ENCODE data around the gene FATE1. TPM values are rescaled to one million over a fixed set of nuclear protein-coding genes. Genes with fewer than 3 reads are reported as not detected.
A peak's percentile ranks its signal among the peaks of the same experiment; 100 is the strongest.

The FATE1 gene
- total RNA-seq, 1 donor from 2014 or later = not detected

DNA sequence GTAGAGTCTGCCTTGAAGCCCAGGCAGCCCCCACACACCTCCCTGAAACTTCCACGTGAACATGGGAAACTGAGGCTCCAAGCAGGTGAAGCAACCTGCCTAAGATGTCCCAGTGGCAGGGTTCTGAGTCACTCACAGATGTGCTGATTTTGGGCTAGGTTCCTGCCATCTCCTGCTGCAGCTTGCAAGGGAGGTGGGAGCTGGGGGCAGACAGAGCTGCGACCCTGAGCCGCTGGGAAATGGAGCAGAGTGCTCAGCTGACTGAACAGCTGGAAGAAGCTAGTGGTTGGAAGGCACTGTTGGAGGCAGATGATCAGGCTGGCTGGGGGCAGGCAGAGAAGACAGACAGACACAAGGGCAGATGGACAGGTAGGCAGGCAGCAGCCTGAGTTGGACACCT lies 3.6 kb upstream of the FATE1 start:
- DNase-seq = no peak
- no peaks in the 10 kb centered on the region for H3K4me1 ChIP-seq
- intact Hi-C loops (cut with micrococcal nuclease) = no loop called here
- no peak overlapping the region for H3K4me3 ChIP-seq
- no peaks in the 10 kb centered on the region for H3K9me3 ChIP-seq (replicated peaks)
- TF ChIP-seq, protein P1, sequence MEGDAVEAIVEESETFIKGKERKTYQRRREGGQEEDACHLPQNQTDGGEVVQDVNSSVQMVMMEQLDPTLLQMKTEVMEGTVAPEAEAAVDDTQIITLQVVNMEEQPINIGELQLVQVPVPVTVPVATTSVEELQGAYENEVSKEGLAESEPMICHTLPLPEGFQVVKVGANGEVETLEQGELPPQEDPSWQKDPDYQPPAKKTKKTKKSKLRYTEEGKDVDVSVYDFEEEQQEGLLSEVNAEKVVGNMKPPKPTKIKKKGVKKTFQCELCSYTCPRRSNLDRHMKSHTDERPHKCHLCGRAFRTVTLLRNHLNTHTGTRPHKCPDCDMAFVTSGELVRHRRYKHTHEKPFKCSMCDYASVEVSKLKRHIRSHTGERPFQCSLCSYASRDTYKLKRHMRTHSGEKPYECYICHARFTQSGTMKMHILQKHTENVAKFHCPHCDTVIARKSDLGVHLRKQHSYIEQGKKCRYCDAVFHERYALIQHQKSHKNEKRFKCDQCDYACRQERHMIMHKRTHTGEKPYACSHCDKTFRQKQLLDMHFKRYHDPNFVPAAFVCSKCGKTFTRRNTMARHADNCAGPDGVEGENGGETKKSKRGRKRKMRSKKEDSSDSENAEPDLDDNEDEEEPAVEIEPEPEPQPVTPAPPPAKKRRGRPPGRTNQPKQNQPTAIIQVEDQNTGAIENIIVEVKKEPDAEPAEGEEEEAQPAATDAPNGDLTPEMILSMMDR (IDR thresholded peaks at IDR 0.05; ENCODE audit: borderline replicate concordance) = no peak
- H3K36me3 ChIP-seq = no peaks in the 10 kb centered on the region
- H3K27me3 ChIP-seq (ENCODE audit: low read depth) = no peaks in the 10 kb centered on the region
- peak overlapping the region; percentile 63 for H3K27ac ChIP-seq (replicated peaks)

DNA sequence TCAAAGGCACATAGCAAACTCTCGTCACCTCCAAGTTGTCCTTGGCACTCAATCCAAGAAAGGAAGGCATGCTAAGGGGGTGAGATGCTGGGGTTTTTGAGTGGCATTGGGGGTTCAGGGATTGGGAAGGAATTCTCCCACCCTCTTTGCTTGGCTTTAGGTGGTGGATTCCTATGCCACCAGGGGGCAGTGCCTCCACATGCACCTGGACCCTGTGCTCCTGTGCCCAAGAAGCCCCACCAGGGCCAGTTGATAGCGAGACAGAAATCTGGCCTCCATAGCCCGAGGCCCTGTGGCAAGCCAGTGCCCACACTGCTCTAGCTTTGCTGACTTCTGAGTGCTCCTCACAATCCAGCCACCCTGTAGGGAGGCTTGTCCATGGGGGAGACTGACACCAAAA lies 2.0 kb upstream of the FATE1 start:
- no peaks in the 10 kb centered on the region for H3K9me3 ChIP-seq (replicated peaks)
- intact Hi-C loops (cut with micrococcal nuclease) = no loop called here
- H3K27me3 ChIP-seq (ENCODE audit: low read depth) = no peaks in the 10 kb centered on the region
- H3K36me3 ChIP-seq = no peaks in the 10 kb centered on the region
- DNase-seq = no peak
- no peak overlapping the region for H3K4me3 ChIP-seq
- no peak overlapping the region for H3K27ac ChIP-seq (replicated peaks)
- TF ChIP-seq, protein P1 (IDR thresholded peaks at IDR 0.05; ENCODE audit: borderline replicate concordance) = peak; percentile 58
- H3K4me1 ChIP-seq = no peaks in the 10 kb centered on the region

DNA sequence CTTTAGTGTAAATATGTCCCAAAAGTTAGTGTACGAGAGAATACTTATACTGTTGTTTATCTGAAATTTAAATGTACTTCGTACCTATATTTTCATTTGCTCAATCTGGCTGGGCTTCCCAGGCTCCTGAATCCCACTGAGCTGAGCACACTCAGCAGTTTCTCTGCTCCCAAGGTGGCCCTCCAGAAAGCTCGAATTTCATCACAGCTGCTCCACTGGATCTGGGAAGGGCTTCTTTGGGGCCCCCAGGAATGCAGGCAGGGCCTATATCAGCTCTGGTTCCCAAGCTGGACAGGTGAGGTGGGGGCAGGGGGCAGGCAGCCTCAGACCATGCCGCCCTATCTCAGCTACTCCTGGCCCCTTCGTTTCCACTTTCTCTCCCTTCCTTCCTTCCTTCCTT lies 1.5 kb upstream of the FATE1 start:
- H3K36me3 ChIP-seq = no peaks in the 10 kb centered on the region
- no peaks in the 10 kb centered on the region for H3K9me3 ChIP-seq (replicated peaks)
- intact Hi-C loops (cut with micrococcal nuclease) = no loop called here
- no peaks in the 10 kb centered on the region for H3K4me1 ChIP-seq
- no peak for DNase-seq
- H3K27me3 ChIP-seq (ENCODE audit: low read depth) = no peaks in the 10 kb centered on the region
- H3K4me3 ChIP-seq = no peak overlapping the region
- H3K27ac ChIP-seq (replicated peaks) = no peak overlapping the region
- TF ChIP-seq, protein P1 (IDR thresholded peaks at IDR 0.05; ENCODE audit: borderline replicate concordance) = no peak

DNA sequence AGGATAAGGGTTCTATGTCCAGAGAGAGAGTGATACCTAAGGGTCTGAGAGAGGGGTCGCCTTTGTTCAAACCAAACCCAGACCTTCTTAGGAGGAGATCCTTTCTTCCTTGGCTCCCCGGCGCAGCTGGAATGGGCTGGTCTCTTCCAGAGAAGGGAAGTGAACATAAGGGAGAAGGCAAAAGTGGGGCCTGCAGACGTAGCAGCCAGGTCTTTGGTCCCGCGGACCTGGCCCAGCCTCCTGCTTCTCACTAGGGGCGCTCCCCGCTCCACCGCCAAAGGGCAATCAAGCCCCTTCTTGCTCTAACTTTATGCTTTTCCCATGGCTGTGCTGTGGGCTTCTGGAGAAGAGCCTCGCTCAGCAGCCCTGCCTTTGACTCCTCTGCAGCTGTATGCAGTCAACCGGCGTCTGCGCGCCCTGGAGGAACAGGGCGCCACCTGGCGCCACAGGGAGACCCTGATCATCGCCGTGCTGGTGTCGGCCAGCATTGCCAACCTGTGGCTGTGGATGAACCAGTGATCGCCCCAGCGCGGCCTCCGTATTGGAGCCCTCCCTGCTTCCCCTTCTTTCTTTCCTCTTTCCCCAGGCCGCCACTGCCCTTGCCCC lies 6.5 kb downstream of the FATE1 start:
- intact Hi-C loops (cut with micrococcal nuclease) = no loop called here
- no peaks in the 10 kb centered on the region for H3K27me3 ChIP-seq (ENCODE audit: low read depth)
- peak; percentile 24 for DNase-seq
- TF ChIP-seq, protein P1 (IDR thresholded peaks at IDR 0.05; ENCODE audit: borderline replicate concordance) = peak; percentile 55
- H3K27ac ChIP-seq (replicated peaks) = peak overlapping the region; percentile 50
- H3K4me1 ChIP-seq = peaks cover 22% of the 10 kb centered on the region
- no peaks in the 10 kb centered on the region for H3K9me3 ChIP-seq (replicated peaks)
- no peak overlapping the region for H3K4me3 ChIP-seq
- no peaks in the 10 kb centered on the region for H3K36me3 ChIP-seq

DNA sequence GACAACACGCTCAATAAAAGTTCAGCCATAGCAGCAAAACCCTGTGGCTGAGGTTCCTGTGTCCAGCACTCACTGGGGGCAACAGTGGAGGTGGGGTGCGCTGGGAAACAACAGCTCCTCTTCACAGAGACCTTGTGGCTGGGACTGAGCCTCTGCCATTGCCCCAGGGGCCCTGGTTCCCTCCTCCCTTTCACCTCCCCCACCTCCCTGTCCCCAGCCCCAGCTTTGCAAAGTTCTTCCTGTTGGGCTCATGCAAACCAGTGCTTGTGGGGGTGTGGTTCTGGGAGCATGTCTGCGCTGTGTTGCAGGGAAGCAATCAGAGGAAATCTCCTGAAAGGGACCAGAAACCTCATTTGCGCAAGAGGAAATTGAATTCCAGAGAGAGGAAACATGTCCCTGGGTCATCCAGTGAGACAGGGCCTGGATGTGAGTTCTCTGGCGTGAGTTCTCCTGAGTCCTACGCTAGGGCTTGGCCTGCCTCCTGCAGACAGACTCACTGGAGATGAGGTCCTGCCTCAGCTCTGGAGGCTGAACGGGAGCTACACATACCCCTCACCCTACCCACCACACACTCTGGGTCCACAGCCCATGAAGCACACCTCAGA lies 7.4 kb downstream of the FATE1 start:
- H3K4me1 ChIP-seq = peaks cover 22% of the 10 kb centered on the region
- no peaks in the 10 kb centered on the region for H3K27me3 ChIP-seq (ENCODE audit: low read depth)
- no peak overlapping the region for H3K4me3 ChIP-seq
- peak overlapping the region; percentile 54 for H3K27ac ChIP-seq (replicated peaks)
- no peaks in the 10 kb centered on the region for H3K9me3 ChIP-seq (replicated peaks)
- no peak for DNase-seq
- intact Hi-C loops (cut with micrococcal nuclease) = no loop called here
- no peaks in the 10 kb centered on the region for H3K36me3 ChIP-seq
- TF ChIP-seq, protein P1 (IDR thresholded peaks at IDR 0.05; ENCODE audit: borderline replicate concordance) = no peak

All from left ventricle myocardium inferior (tissue), 1 donor.